PC-9 (cell line): ENCODE results near the gene LRP10.

ENCODE experiments used
- CTCF ChIP-seq: fragments of 200-600 bp; sonication (generic); conservative IDR thresholded peaks from 2 replicates; pipeline ENCODE4 v1.6.1; 2017; ENCODE audit warnings: mixed run types, antibody characterized with exemption, mild to moderate bottlenecking, moderate library complexity
- EZH2 ChIP-seq: fragments of 200-600 bp; sonication (generic); IDR thresholded peaks from 2 replicates; pipeline ENCODE4 v1.8.0; 2017; ENCODE audit warnings: antibody characterized with exemption, low read depth

- TF ChIP-seq CTCF, result no peak
- no peak for TF ChIP-seq EZH2
Measured at GRCh38 chr14:22897357-22897756, 25.8 kb downstream of the LRP10 start.
